Right atrium auricular region (tissue), 2 donors: Measurements from ENCODE around the gene TTBK2. TPM values are rescaled to one million over a fixed set of nuclear protein-coding genes. Genes with fewer than 3 reads are reported as not detected.

ENCODE experiments used
- DNase-seq: peaks from one replicate; pipeline ENCODE4 v3.0.0-alpha.2; 2019; ENCODE audit warnings: low spot score
- H3K27ac ChIP-seq, 2 donors: fragments of 200-600 bp; sonication (generic); 1 replicate in 1 of 2; 2 replicates in 1 of 2; pipeline ENCODE4 v1.5.1; 2016 to 2019
- H3K27me3 ChIP-seq, 2 donors: fragments of 200-600 bp; sonication (generic); one replicate each; pipeline versions ENCODE4 v1.5.1 to v1.6.0; 2017 to 2019
- H3K36me3 ChIP-seq: fragments of 200-600 bp; sonication (generic); one replicate; pipeline ENCODE4 v1.5.1; 2016
- H3K4me1 ChIP-seq, 2 donors: fragments of 200-600 bp; sonication (generic); one replicate each; pipeline versions ENCODE4 v1.5.1 to v1.6.0; 2017 to 2019
- H3K4me3 ChIP-seq, 2 donors: fragments of 200-600 bp; sonication (generic); 1 replicate in 1 of 2; 2 replicates in 1 of 2; pipeline ENCODE4 v1.5.1; 2017 to 2019; ENCODE audit warnings: mild to moderate bottlenecking in 1 of 2, moderate library complexity in 1 of 2
- H3K9me3 ChIP-seq, 2 donors: fragments of 200-600 bp; sonication (generic); one replicate each; pipeline ENCODE4 v1.5.1; 2019
- CTCF ChIP-seq, 2 donors: fragments of 200-600 bp; sonication (generic); IDR thresholded peaks; one replicate each; pipeline ENCODE4 v1.5.1; 2019; ENCODE audit warnings: antibody characterized with exemption in 2 of 2
- total RNA-seq, 2 donors: library from RNA; depleted of rRNA; stranded (reverse); fragments of >200 nt; gene quantifications; one replicate each; pipeline ENCODE4 v1.1.0, GENCODE V29; 2016

Gene TTBK2
- total RNA-seq, 2 donors from 2014 or later, result 16.3 to 19.7 TPM

- no peak overlapping the region for H3K4me3 ChIP-seq
- peaks cover 6% of the 10 kb centered on the region for H3K36me3 ChIP-seq
- H3K9me3 ChIP-seq, result no peaks in the 10 kb centered on the region
- H3K27me3 ChIP-seq, result no peaks in the 10 kb centered on the region
- no peak for TF ChIP-seq CTCF (IDR thresholded peaks at IDR 0.05)
- DNase-seq, result no peak
- no peak overlapping the region for H3K27ac ChIP-seq
- no peaks in the 10 kb centered on the region for H3K4me1 ChIP-seq
These were observed 88.0 kb downstream of the TTBK2 start for GRCh38 chr15:42832576-42832975.

- no peaks in the 10 kb centered on the region for H3K9me3 ChIP-seq
- H3K27ac ChIP-seq, result no peak overlapping the region
- no peak for TF ChIP-seq CTCF (IDR thresholded peaks at IDR 0.05)
- H3K27me3 ChIP-seq, result no peaks in the 10 kb centered on the region
- DNase-seq, result no peak
- peaks cover 13% of the 10 kb centered on the region for H3K36me3 ChIP-seq
- H3K4me1 ChIP-seq, result no peaks in the 10 kb centered on the region
- H3K4me3 ChIP-seq, result no peak overlapping the region
These were observed 94.2 kb downstream of the TTBK2 start for GRCh38 chr15:42826251-42826890.

- Histone ChIP-seq H3K27me3 (no peaks in the 10 kb centered on the region), H3K4me1 (no peaks in the 10 kb centered on the region), H3K9me3 (no peaks in the 10 kb centered on the region), H3K36me3 (peaks cover 13% of the 10 kb centered on the region), H3K4me3 (no peak overlapping the region), H3K27ac (no peak overlapping the region)
- no peak for DNase-seq
- no peak for TF ChIP-seq CTCF (IDR thresholded peaks at IDR 0.05)
These were observed 95.0 kb downstream of the TTBK2 start for GRCh38 chr15:42825599-42825998.

GRCh38 chr15:42820811-42821210 is 99.8 kb downstream of the TTBK2 start:
- DNase-seq, result no peak
- Histone ChIP-seq H3K4me1 (no peaks in the 10 kb centered on the region), H3K36me3 (no peaks in the 10 kb centered on the region), H3K27me3 (no peaks in the 10 kb centered on the region), H3K9me3 (no peaks in the 10 kb centered on the region), H3K27ac (no peak overlapping the region), H3K4me3 (no peak overlapping the region)
- no peak for TF ChIP-seq CTCF (IDR thresholded peaks at IDR 0.05)

- H3K4me3 ChIP-seq, result no peak overlapping the region
- no peaks in the 10 kb centered on the region for H3K9me3 ChIP-seq
- DNase-seq, result no peak
- no peaks in the 10 kb centered on the region for H3K36me3 ChIP-seq
- no peaks in the 10 kb centered on the region for H3K4me1 ChIP-seq
- H3K27ac ChIP-seq, result no peak overlapping the region
- H3K27me3 ChIP-seq, result no peaks in the 10 kb centered on the region
- no peak for TF ChIP-seq CTCF (IDR thresholded peaks at IDR 0.05)
These were observed 100.8 kb downstream of the TTBK2 start for GRCh38 chr15:42819786-42820185.

GRCh38 chr15:42811433-42811832 is 109.1 kb downstream of the TTBK2 start:
- Histone ChIP-seq H3K4me3 (no peak overlapping the region), H3K27ac (no peak overlapping the region), H3K36me3 (peaks cover 23% of the 10 kb centered on the region), H3K27me3 (no peaks in the 10 kb centered on the region), H3K9me3 (no peaks in the 10 kb centered on the region), H3K4me1 (no peaks in the 10 kb centered on the region)
- TF ChIP-seq CTCF (IDR thresholded peaks at IDR 0.05), result no peak
- DNase-seq, result no peak
